Measurements from ENCODE around the gene CBX6.

GRCh38 chr22:38906052-38906451 lies 34.0 kb upstream of the CBX6 start:
- TF ChIP-seq POLR2A (IDR thresholded peaks at IDR 0.05) (no peak), CTCF (IDR thresholded peaks at IDR 0.05) (no peak)

All from adrenal gland (tissue), 5 donors.